Stromal cell of bone marrow (primary cell): ENCODE measurements around the gene ADAMTSL3.
"Not testable (repeated sequence)": the region's sequence is repeated elsewhere in the genome, so short reads cannot be mapped to it uniquely, and the experiment has no call there.

ENCODE experiments used
- DNase-seq: peaks from one replicate; pipeline ENCODE4 v3.0.0-alpha.2; 2012; ENCODE audit warnings: low read depth

ADAMTSL3 gene

GRCh38 chr15:84082739-84083138 lies 428.8 kb downstream of the ADAMTSL3 start:
- no peak for DNase-seq

- DNase-seq, result not testable (repeated sequence)
Observed at GRCh38 chr15:84086071-84086470, 432.1 kb downstream of the ADAMTSL3 start.
